Esophagus muscularis mucosa (tissue), 4 donors: ENCODE data around the gene KIR3DL1.
"Not testable (repeated sequence)": the region's sequence is repeated elsewhere in the genome, so short reads cannot be mapped to it uniquely, and the experiment has no call there.

ENCODE experiments used
- EP300 ChIP-seq: sonication (generic); formaldehyde crosslinking; IDR thresholded peaks from one replicate; pipeline ENCODE4 v1.6.1; 2017; ENCODE audit warnings: antibody characterized with exemption
- POLR2A ChIP-seq: fragments of 450-650 bp; IDR thresholded peaks from one replicate; pipeline ENCODE4 v1.6.1; 2017; ENCODE audit warnings: antibody characterized with exemption, moderate library complexity, mild to moderate bottlenecking, low read depth
- POLR2AphosphoS5 ChIP-seq, 2 donors: sonication (generic); formaldehyde crosslinking; IDR thresholded peaks; one replicate each; pipeline ENCODE4 v1.6.1; 2017; ENCODE audit warnings: antibody characterized with exemption in 2 of 2
- TF ChIP-seq, protein P1 (sequence below), 3 experiments: fragments of 200-600 bp in 2 of 3; fragments of 450-650 bp in 1 of 3; sonication (generic) in 2 of 3; IDR thresholded peaks; one replicate each; pipeline ENCODE4 v1.5.1; 2017 to 2019; ENCODE audit warnings: antibody characterized with exemption in 3 of 3, mild to moderate bottlenecking in 2 of 3, moderate library complexity in 1 of 3

DNA sequence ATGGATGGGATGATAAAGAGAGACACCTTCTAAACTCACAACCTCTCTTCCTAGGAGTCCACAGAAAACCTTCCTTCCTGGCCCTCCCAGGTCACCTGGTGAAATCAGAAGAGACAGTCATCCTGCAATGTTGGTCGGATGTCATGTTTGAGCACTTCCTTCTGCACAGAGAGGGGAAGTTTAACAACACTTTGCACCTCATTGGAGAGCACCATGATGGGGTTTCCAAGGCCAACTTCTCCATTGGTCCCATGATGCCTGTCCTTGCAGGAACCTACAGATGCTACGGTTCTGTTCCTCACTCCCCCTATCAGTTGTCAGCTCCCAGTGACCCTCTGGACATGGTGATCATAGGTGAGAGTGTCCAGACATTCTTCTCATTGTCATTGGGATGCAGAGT, 21.3 kb downstream of the KIR3DL1 start:
- not testable (repeated sequence) for TF ChIP-seq POLR2A; POLR2AphosphoS5 (IDR thresholded peaks at IDR 0.05); EP300
- TF ChIP-seq, protein P1, sequence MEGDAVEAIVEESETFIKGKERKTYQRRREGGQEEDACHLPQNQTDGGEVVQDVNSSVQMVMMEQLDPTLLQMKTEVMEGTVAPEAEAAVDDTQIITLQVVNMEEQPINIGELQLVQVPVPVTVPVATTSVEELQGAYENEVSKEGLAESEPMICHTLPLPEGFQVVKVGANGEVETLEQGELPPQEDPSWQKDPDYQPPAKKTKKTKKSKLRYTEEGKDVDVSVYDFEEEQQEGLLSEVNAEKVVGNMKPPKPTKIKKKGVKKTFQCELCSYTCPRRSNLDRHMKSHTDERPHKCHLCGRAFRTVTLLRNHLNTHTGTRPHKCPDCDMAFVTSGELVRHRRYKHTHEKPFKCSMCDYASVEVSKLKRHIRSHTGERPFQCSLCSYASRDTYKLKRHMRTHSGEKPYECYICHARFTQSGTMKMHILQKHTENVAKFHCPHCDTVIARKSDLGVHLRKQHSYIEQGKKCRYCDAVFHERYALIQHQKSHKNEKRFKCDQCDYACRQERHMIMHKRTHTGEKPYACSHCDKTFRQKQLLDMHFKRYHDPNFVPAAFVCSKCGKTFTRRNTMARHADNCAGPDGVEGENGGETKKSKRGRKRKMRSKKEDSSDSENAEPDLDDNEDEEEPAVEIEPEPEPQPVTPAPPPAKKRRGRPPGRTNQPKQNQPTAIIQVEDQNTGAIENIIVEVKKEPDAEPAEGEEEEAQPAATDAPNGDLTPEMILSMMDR (IDR thresholded peaks at IDR 0.05), result not testable (repeated sequence)
